Activated naive CD8-positive, alpha-beta T cell treated with anti-CD3 and anti-CD28 coated beads, Interleukin-2, amount 50 U/mL, for 24 hours (primary cell): ENCODE measurements around the gene NAT9.

ENCODE experiments used
- ATAC-seq: fragments of 150-1000 bp; cut with Tn5 transposase; one replicate; pipeline ENCODE4 v1.10.0; 2021
- DNase-seq: peaks from one replicate; pipeline ENCODE4 v3.0.0; 2021
- H3K27ac Mint-ChIP-seq: one replicate; pipeline ENCODE4 v1.8.0; 2021; ENCODE audit warnings: mild to moderate bottlenecking, mixed read lengths
- H3K27me3 Mint-ChIP-seq: one replicate; pipeline ENCODE4 v1.8.0; 2021; ENCODE audit warnings: mixed read lengths
- H3K36me3 Mint-ChIP-seq: one replicate; pipeline ENCODE4 v1.8.0; 2021; ENCODE audit warnings: low read depth, mixed read lengths
- H3K4me1 Mint-ChIP-seq: one replicate; pipeline ENCODE4 v1.8.0; 2021; ENCODE audit warnings: mixed read lengths
- H3K4me3 Mint-ChIP-seq: one replicate; pipeline ENCODE4 v1.8.0; 2021; ENCODE audit warnings: mild to moderate bottlenecking, moderate library complexity, mixed read lengths
- H3K9me3 Mint-ChIP-seq: one replicate; pipeline ENCODE4 v1.8.0; 2021; ENCODE audit warnings: mixed read lengths

NAT9 gene, protein sequence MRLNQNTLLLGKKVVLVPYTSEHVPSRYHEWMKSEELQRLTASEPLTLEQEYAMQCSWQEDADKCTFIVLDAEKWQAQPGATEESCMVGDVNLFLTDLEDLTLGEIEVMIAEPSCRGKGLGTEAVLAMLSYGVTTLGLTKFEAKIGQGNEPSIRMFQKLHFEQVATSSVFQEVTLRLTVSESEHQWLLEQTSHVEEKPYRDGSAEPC

DNA sequence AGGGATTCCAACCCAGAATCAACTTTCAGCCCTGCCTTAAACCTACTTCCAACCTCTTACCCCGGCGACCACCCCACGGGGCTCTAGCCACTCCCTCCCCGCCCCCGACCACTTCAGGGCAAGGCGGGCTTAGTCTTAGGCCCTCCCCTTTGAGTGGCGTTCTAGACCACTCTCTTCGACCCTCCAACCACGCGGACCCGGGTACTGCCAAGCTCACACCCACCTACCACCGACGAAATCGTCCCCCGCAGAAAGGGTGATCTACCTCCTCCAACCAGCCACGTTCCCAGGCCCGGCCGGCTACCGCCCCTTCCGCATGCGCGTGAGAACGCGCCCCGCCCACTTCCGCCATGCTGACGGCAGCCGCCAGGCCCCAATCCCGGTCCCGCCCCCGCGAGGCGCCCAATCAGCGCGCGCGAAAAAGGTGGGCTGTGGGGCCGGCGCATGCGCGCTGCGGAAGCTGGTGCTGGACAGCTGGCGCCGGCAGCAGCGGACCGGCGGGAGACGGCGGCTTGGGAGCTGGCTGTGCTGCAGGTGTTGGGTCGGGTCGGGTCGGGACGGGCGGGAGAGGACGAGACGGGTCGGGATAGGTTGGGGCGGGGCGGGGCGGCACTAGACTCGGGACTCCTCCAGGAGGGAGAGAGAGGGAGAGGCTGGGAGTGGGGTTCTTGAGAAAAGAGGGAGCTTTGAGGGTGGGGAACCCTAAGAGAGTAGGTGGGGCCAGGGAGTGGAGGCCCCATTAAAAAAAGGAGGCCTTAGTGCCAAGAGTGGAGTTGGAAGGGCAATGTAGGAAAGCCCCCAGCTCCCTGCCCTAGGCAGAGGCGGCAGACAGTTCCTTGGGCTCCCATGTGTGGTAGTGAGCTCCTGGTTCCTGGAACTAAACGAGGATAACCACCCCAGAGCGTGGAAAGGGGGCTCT, at the start of gene NAT9:
NAT9 (minus strand) TSS at position 302 of the 919 bp plus-strand sequence. CDS start 647 bp downstream, outside the sequence.
- no peaks in the 10 kb centered on the region for H3K9me3 Mint-ChIP-seq
- H3K36me3 Mint-ChIP-seq: peaks cover 17% of the 10 kb centered on the region
- no peaks in the 10 kb centered on the region for H3K27me3 Mint-ChIP-seq
- H3K4me1 Mint-ChIP-seq: peaks cover 60% of the 10 kb centered on the region
- H3K27ac Mint-ChIP-seq: peak within 1 kb of the TSS; percentile 96
- H3K4me3 Mint-ChIP-seq: peak within 1 kb of the TSS; percentile 98
- ATAC-seq: peak; percentile 66
- DNase-seq: peak; percentile 100

DNA sequence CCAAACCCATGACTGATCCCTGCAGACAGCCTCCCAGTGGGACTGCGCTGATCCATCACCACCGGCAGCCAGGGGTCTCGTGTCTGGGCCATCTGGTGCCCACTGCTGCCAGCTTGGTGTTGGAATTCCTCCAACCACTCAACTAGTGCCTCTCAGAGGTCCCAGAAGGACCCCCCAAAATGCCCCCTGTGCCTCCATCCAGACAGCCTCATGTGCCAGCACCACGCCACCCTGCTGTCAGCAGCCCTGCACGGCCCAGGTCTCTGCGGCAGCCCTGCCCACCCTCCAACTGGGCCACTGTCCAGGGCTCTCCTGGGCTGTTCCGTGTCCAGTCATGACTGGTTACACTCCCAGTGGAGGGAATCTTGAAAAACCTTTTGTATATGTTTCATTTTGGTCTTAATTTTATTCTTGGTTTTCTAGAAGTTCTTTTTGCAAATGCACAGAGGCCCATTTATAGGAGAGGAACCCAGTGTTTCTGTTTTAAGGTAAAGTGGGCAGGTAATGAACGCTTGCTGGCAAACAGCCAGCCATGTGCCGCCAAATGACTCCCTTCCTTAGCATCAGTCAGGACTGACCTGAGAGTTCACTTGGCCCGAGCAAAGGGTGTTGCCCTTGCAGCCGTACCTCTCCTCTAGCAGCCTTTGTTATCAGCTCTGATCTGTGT, 48.9 kb upstream of the NAT9 start:
- no peaks in the 10 kb centered on the region for H3K27me3 Mint-ChIP-seq
- H3K9me3 Mint-ChIP-seq: no peaks in the 10 kb centered on the region
- ATAC-seq (no peak), DNase-seq (no peak)
- peaks cover 4% of the 10 kb centered on the region for H3K36me3 Mint-ChIP-seq
- no peak overlapping the region for H3K4me3 Mint-ChIP-seq
- no peak overlapping the region for H3K27ac Mint-ChIP-seq
- H3K4me1 Mint-ChIP-seq: no peaks in the 10 kb centered on the region

DNA sequence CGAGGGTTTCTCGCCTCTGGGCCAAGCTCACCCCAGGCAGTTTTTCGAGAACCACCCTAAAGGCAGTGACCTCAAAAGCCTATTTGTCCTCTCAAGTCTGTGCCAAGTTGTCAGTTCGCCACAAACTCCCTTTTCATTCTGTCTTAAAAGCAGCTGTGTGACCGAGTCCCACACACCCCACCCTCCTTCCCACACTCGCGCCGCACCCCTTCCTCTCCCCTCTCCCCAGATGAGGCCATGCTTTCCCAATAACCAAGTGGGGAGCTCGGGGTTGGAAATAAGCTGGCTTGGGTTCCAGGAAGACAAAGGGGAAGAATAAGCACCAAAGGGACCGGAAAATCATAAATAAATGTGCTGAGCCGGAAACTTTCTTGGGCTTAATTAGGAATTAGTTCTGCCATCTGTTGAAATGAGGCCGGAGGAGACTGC, 46.8 kb upstream of the NAT9 start:
- Mint-ChIP-seq H3K27ac (no peak overlapping the region), H3K4me1 (no peaks in the 10 kb centered on the region), H3K27me3 (no peaks in the 10 kb centered on the region), H3K9me3 (no peaks in the 10 kb centered on the region), H3K4me3 (no peak overlapping the region), H3K36me3 (peaks cover 4% of the 10 kb centered on the region)
- ATAC-seq: no peak
- DNase-seq: no peak

DNA sequence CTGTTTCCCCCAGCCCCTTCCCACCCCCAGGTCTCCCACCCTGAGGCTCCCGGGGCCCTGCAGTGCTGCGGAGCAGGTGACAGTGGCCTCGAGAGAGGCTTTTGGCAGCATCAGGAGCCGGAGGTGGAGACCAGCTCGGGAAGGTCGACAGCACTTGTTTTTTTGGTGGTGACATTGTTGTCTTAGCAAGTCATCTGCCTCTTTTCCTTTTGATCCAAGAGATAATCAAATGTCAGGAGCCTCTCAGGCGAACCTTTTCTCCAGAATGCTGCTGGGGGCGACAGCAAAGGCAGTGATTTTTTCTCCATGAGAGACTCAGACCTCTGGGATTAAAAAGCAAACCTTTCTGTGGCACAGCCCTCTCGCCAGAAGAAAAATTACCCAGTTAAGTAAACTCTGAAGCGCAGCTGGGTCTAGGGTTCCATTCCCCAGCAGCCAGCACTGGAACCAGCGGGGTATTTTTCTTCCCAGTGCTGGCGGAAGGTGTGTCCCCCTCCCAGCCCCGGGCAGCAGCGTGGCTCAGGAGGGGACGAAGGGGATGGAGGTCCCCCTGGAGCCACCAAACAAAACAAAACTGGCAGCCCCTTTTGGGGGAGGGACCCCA, 46.3 kb upstream of the NAT9 start:
- Mint-ChIP-seq H3K9me3 (no peaks in the 10 kb centered on the region), H3K27me3 (no peaks in the 10 kb centered on the region), H3K27ac (no peak overlapping the region), H3K4me1 (no peaks in the 10 kb centered on the region), H3K36me3 (peaks cover 4% of the 10 kb centered on the region), H3K4me3 (no peak overlapping the region)
- ATAC-seq (no peak), DNase-seq (no peak)

DNA sequence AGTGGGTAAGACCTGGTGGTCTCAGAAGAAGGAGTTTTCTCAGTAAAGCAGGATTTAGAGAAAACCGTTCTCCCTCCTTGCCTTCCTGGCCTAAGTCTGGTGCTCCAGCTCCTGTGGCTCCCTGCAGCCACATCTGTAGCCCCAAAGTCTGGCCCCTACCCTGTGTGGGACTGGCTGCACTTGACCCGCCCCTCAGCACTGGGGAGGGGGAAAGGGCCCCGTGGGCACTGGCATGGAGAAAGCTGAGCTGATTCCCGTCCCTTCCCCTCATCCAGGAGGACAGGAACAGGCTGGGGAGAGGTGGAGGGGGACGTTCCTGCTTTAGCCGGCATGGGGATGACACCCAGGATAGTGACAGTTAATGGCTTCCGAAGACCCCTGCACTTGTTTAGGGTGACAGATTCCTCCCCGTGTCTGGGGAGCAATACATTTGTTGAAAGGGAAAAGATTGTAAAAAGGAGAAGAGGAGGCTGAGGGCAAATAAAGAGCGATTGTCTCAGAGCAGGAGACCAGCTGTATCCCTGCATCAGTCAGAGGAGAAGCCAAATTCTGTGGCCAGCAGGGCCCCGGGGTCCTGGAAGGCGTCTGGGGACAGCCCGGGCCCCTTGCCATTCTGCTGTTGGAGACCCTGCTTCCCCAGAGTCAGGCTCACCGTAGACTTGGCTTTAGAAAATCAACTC, 45.6 kb upstream of the NAT9 start:
- Mint-ChIP-seq H3K4me1 (no peaks in the 10 kb centered on the region), H3K27ac (no peak overlapping the region), H3K36me3 (peaks cover 4% of the 10 kb centered on the region), H3K27me3 (no peaks in the 10 kb centered on the region), H3K4me3 (no peak overlapping the region), H3K9me3 (no peaks in the 10 kb centered on the region)
- ATAC-seq (no peak), DNase-seq (no peak)

DNA sequence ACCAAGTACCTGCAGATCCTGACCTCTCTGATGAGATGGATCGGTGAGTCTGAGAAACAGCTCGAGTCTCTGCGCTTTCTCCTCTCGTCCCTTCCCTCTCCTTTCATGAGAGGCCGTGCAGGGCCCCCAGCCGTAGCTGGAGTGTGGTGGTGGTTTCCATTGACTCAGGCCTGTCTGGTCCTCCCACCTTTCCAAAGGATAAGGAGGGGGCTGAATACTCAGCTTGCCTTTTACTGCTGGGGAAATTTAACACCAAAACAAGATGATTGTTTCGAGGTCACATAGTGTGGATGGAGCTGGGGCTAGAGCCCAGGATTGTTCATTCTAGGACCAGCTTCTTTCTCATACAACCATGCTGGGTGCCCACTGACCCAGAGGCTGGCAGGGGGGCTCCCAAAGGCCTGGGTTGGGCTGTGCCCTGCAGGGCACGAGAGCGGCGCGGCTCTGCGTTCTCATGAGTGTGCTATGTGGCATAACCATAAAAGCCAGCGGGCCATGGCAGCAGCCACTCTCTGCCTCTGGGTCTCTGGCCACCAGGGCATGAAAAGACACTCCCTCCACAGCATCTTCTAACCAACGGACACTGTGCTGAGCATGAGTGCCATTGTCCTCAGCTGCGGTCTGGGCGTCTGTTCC, 43.8 kb upstream of the NAT9 start:
- Mint-ChIP-seq H3K27me3 (no peaks in the 10 kb centered on the region), H3K9me3 (no peaks in the 10 kb centered on the region), H3K4me1 (no peaks in the 10 kb centered on the region), H3K4me3 (no peak overlapping the region), H3K27ac (no peak overlapping the region), H3K36me3 (peaks cover 6% of the 10 kb centered on the region)
- DNase-seq (no peak), ATAC-seq (no peak)

DNA sequence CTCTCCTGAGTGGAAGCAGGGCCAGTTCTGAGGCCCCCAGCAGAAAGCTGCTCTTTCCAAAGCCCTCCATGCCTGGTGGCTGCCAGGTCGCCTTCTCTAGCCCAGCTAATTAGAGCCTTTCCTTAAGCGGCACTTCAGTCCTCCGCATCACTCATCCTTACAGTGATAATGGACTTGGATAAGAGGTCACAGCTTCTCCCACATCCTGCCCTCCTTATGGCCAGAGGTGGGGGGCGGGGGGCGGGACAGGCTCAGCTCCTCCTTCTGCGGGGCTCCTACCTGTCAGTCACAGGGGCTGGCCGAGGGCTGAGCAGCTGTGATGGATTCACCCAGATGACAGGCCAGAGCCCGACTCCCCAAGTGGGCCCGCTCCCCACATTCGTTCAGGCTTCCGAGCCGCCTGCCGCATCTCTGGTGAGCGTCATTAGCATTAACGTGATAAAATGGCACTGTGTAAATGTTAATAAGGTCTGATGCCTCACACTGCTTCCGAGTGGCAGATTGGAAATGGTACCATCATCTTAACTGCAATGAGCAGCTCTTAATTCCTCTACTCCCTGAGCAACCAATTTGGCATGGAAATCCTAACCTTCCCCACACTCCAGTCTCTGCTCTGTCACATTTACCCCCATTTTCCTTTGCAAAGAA, 42.3 kb upstream of the NAT9 start:
- Mint-ChIP-seq H3K4me3 (no peak overlapping the region), H3K27me3 (no peaks in the 10 kb centered on the region), H3K36me3 (peaks cover 9% of the 10 kb centered on the region), H3K4me1 (no peaks in the 10 kb centered on the region), H3K9me3 (no peaks in the 10 kb centered on the region), H3K27ac (no peak overlapping the region)
- ATAC-seq (no peak), DNase-seq (no peak)

DNA sequence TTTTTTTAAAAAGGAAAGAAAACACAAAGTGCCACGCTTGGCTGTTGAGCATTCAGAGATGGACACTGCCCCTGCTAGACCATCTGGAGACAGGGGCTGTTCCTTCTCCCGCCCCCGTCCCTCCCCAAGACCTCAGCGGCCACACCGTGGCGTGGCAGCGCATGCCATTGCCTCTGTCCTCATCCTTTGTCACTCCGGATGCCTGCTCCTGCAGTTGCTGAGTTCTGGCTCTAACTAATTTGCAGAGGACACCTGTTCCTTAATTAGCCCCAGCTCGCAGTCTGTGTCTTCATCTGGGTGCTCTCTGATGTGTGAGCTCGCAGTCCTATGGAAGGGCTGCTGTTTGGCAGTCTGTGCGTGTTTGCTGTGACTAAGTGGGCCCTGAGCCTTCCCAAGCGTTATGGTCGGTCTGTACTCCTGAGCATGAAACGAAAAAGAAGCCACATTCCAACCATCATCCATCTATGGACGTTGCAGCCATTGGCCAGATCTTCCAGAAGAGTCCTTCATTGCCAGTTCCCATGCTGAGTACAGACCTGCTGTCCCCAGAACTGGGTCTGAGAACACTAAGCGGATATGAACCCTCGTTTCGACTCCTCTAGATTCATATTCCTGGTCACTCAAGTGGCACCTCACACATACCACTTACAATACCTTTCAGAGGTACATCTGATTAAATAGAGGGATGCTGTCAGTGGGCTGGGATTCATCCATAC, 40.9 kb upstream of the NAT9 start:
- DNase-seq (no peak), ATAC-seq (no peak)
- no peaks in the 10 kb centered on the region for H3K4me1 Mint-ChIP-seq
- no peaks in the 10 kb centered on the region for H3K27me3 Mint-ChIP-seq
- H3K4me3 Mint-ChIP-seq: no peak overlapping the region
- no peak overlapping the region for H3K27ac Mint-ChIP-seq
- no peaks in the 10 kb centered on the region for H3K9me3 Mint-ChIP-seq
- H3K36me3 Mint-ChIP-seq: peaks cover 9% of the 10 kb centered on the region

DNA sequence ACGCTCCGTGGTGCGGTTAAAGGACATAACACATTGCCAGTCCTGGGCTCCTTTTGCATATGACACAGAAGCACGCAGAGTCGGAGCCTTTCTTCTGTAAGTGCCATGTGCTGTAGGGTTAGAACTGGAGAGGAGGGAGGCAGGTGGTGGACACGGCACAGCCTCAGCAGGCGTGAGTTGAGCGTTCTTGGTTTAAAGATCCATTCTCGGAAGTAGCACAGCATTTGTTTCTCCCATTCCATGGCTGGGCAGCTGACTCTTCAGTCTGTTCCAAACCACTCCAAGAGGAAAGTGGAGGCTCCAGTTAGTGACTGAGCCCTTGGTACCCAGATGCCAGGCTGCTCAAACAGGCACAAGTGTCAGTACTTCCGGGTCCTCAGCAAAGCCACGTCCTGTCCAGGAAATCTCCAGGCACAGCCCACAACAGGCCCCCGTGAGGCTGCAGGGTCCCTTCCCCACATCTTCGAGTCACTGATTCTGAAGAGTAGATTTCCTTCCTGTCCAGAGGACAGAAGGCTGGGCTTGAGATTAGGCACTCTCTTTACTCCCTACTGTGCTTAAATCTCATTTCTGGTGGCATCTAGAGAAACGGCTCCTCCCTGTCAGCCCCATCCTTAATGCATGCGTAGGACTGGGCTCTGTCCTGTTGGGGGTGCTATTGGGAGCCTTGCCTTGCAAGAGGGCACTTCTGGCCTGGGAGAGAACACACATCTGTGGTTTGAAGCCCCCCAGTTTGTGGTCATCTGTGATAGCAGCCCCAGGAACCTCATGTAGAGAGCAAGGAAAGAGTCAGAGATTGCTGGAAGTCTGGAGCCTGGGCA, 39.6 kb upstream of the NAT9 start:
- Mint-ChIP-seq H3K9me3 (no peaks in the 10 kb centered on the region), H3K27me3 (no peaks in the 10 kb centered on the region), H3K4me3 (no peak overlapping the region), H3K4me1 (no peaks in the 10 kb centered on the region), H3K36me3 (peaks cover 8% of the 10 kb centered on the region), H3K27ac (no peak overlapping the region)
- ATAC-seq (no peak), DNase-seq (no peak)

DNA sequence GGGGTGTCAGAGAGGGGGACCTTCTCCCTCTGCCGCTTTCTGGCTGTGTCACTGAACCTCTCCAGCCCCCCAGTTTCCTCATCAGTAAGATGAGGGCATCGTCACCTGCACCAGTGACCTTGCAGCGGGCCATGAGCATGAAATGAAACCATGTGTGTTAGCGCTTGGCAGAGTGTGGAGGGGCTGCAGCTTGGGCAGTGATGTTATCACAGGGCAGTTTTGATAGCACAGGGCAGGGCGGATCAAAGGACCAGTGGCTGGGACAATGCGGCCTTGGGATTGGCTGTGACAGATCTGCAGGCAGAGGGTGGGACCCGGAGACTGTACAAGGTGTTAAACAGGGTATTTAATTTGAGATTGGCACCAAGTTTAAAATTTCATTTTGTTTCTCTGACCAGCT, 38.9 kb upstream of the NAT9 start:
- Mint-ChIP-seq H3K36me3 (peaks cover 7% of the 10 kb centered on the region), H3K4me3 (no peak overlapping the region), H3K27me3 (no peaks in the 10 kb centered on the region), H3K27ac (no peak overlapping the region), H3K4me1 (no peaks in the 10 kb centered on the region), H3K9me3 (no peaks in the 10 kb centered on the region)
- no peak for DNase-seq
- no peak for ATAC-seq

DNA sequence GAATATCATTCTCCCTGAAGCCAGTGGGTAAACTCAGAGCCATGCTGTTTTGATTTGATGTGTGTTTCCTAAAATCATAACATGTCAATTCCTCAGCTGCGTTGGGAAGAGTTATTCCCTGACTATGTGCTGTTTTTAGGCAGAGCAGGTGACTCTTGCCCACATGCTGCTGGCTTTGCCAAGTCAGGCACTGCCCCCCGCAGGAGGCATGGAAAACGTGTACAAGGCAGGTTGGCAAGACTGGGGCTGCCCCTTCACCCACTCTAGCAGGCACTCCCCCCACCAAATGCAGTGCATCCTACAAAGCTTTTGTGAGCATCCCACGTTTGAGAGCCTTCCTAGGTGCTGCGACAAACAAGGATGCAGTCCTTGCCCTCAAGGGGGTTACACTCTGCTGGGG, 38.3 kb upstream of the NAT9 start:
- Mint-ChIP-seq H3K4me3 (no peak overlapping the region), H3K36me3 (peaks cover 9% of the 10 kb centered on the region), H3K4me1 (no peaks in the 10 kb centered on the region), H3K9me3 (no peaks in the 10 kb centered on the region), H3K27ac (no peak overlapping the region), H3K27me3 (no peaks in the 10 kb centered on the region)
- ATAC-seq (no peak), DNase-seq (no peak)
